ENCODE results near the gene MT1G. TPM values are rescaled to one million over a fixed set of nuclear protein-coding genes. Genes with fewer than 3 reads are reported as not detected.

MT1G gene
- total and polyA plus RNA-seq, 11 donors, result 1.4 to 19.1 (median 6.6) TPM; not detected in 7

DNA sequence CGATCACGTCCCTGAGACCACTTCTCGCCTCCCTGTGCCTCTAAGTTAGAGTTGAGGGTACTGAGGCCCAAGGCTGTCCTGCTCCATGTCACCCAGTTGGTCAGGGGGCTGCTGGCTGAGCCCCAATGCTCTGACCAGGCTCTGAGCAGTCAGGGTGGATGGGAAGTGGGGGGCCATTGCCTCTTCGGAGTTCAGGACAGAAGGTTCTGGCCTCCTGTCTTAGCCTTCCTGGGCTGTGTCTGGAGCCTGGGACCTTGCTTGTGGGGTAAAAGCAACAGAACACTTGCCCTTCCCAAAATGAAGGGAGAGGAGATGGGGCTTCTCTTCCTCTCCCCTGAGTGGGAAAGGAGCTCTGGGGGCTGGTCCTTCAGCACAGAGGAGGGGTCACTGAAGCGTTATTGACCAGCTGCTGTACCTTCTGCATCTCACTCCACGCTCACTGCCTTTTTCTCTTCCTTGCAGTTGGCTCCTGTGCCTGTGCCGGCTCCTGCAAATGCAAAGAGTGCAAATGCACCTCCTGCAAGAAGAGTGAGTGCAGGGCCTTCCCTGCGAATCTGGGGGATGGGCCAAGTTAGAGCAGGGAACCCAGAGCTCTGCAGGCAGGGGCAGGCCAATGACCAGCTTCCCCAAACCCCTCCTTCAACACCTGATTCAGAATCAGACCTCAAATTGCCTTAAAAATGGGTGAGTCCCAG lies 15.0 kb upstream of the MT1G start:
- WGBS, 4 donors, result 48 to 60% (median 52%) methylated on average over 8 of the region's 8 CpGs
- TF ChIP-seq, protein P1, sequence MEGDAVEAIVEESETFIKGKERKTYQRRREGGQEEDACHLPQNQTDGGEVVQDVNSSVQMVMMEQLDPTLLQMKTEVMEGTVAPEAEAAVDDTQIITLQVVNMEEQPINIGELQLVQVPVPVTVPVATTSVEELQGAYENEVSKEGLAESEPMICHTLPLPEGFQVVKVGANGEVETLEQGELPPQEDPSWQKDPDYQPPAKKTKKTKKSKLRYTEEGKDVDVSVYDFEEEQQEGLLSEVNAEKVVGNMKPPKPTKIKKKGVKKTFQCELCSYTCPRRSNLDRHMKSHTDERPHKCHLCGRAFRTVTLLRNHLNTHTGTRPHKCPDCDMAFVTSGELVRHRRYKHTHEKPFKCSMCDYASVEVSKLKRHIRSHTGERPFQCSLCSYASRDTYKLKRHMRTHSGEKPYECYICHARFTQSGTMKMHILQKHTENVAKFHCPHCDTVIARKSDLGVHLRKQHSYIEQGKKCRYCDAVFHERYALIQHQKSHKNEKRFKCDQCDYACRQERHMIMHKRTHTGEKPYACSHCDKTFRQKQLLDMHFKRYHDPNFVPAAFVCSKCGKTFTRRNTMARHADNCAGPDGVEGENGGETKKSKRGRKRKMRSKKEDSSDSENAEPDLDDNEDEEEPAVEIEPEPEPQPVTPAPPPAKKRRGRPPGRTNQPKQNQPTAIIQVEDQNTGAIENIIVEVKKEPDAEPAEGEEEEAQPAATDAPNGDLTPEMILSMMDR (IDR thresholded peaks at IDR 0.05), result no peak
- no peak for TF ChIP-seq POLR2A (IDR thresholded peaks at IDR 0.05)
- ATAC-seq, result peak in 1 of 4 donors; percentile 1

DNA sequence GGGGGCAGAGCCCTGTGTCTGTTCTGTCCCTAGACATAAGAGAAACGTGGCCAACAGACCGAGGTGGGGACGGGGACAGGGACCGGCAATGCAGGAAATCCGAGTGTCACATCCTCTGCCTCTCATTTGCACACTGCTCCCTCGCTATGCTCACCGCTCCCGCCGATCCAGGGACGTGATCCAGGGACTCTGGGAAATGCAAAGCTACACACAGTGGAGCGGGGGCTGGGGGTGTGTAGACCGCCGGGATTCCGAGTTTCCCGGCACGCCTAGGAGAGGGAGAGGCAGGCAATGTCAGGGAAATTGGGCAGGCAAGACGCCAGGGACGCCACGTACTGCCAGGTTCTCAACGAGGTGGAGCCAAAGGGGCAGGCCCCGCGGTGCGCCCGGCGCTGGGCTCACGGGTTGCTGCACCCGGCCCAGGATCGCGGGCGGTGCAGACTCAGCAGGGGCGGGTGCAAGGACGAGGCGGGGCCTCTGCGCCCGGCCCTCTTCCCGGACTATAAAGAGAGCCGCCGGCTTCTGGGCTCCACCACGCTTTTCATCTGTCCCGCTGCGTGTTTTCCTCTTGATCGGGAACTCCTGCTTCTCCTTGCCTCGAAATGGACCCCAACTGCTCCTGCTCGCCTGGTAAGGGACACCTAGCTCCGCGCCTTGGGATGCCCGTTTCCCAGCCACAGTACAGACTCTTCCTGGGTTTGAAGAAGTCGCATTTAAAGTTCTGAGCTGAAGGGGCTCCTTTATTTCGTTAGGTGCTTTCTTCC lies 14.3 kb upstream of the MT1G start, which contains the start of gene MT1X:
Gene MT1X, plus strand, starts transcription at position 532 of the 764 bp plus-strand sequence. Its CDS starts 71 bp downstream, at position 603.
- DNase-seq (peak; percentile 90 to 96 (median 96)), ATAC-seq (peak; percentile 95 to 98 (median 97))
- no peaks in the 10 kb centered on the region for H3K36me3 ChIP-seq
- TF ChIP-seq POLR2A (IDR thresholded peaks at IDR 0.05), result peak; percentile 69 to 97
- TF ChIP-seq, protein P1 (IDR thresholded peaks at IDR 0.05), result no peak
- H3K27me3 ChIP-seq, result no peaks in the 10 kb centered on the region
- intact Hi-C loops (cut with DNase I), result loop anchor here in 8 of 10 donors (1.0 to 5.0 kb wide), 8 partner anchors 19 to 160 kb away; partner anchors contain the start of genes MT2A (in 8 of the 8), BBS2 (in 1 of the 8), MT1A (in 1 of the 8) and MT1E (in 1 of the 8)
- H3K27ac ChIP-seq, result peak within 1 kb of the TSS; percentile 70 to 88 (median 84)
- 1% methylated on average over 26 to 49 of the region's 49 CpGs for WGBS, 4 donors
- H3K4me3 ChIP-seq, result peak within 1 kb of the TSS; percentile 27 to 69 (median 62)
- peaks cover 0 to 51% (median 23%) of the 10 kb centered on the region in 12 donors for H3K4me1 ChIP-seq
- peaks cover 0 to 8% (median 0%) of the 10 kb centered on the region in 12 donors for H3K9me3 ChIP-seq

More for the DNA sequence above, 15.0 kb upstream of the MT1G start:
- Histone ChIP-seq H3K4me1 (peaks cover 0 to 51% (median 23%) of the 10 kb centered on the region in 12 donors), H3K4me3 (peak overlapping the region; percentile 27 to 69 (median 62)), H3K36me3 (no peaks in the 10 kb centered on the region), H3K27ac (peak overlapping the region; percentile 38 to 88 (median 84)), H3K9me3 (peaks cover 0 to 9% (median 0%) of the 10 kb centered on the region in 12 donors), H3K27me3 (no peaks in the 10 kb centered on the region)
- intact Hi-C loops (cut with DNase I), result loop anchor here in 8 of 10 donors (1.0 to 5.0 kb wide), 8 partner anchors 18 to 161 kb away; partner anchors contain the start of genes MT2A (in 8 of the 8), BBS2 (in 1 of the 8), MT1A (in 1 of the 8) and MT1E (in 1 of the 8)
- DNase-seq, result no peak

DNA sequence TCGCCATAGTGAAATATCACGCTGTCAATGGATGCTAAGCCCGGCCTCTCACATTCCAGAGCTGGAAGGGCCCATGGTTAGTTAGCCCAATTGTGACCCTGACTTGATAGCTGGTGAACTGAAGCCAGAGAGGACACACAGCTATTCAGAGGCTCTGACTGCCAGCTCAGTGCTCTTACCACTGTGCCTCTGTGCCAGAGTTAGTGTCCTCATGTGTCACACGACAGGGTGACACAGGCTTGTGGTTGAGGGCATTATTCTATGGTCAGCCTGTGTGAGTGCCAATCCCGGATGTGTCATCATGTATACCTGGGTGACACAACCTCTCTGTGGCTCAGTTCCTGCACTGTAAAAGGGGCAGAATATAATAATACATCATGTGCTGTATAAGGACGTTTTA lies 12.0 kb upstream of the MT1G start:
- Histone ChIP-seq H3K27me3 (peaks cover 0 to 22% (median 10%) of the 10 kb centered on the region in 9 donors), H3K4me3 (no peak overlapping the region), H3K27ac (peak overlapping the region in 11 of 12 donors; percentile 10 to 88 (median 57)), H3K36me3 (no peaks in the 10 kb centered on the region), H3K4me1 (peaks cover 0 to 53% (median 22%) of the 10 kb centered on the region in 12 donors), H3K9me3 (no peaks in the 10 kb centered on the region)
- intact Hi-C loops (cut with DNase I), result loop anchor here in 7 of 10 donors (5.0 kb wide), 4 partner anchors 43 to 158 kb away; partner anchors contain the start of genes MT2A (in 6 of the 7), BBS2 (in 1 of the 7), MT1A (in 1 of the 7) and MT1E (in 1 of the 7)
- TF ChIP-seq, protein P1 (IDR thresholded peaks at IDR 0.05), result no peak
- no peak for TF ChIP-seq POLR2A (IDR thresholded peaks at IDR 0.05)
- DNase-seq (peak in 2 of 5 donors; percentile 47 to 75), ATAC-seq (peak; percentile 33 to 44 (median 40))
- WGBS, 4 donors, result 59 to 67% (median 66%) methylated on average over 6 of the region's 6 CpGs

Data from heart left ventricle (tissue), 16 donors.